Measurements from ENCODE around the gene SDHD. TPM values are rescaled to one million over a fixed set of nuclear protein-coding genes. Genes with fewer than 3 reads are reported as not detected.

SDHD gene
- total RNA-seq, 1 donor from 2014 or later, result 68.5 TPM

DNA sequence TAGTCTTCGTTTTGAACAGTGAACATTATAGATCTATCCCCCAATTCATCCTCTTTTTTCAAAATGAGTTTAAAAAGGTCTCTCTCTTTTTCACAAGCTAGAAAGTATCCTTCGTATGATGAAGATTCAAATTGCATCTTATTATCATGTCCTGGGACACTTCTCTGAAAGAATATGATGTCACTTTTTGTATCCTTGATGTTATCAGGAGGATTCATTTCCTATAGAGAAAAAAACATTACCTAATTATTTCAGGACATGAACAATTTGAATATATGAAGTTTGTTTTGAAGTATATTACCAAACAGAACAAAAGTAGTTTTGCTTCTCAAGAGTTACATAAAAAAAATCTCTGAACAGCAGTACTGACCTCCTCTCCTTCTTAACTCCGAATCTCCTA, 56.9 kb downstream of the SDHD start:
- TF ChIP-seq, protein P1, sequence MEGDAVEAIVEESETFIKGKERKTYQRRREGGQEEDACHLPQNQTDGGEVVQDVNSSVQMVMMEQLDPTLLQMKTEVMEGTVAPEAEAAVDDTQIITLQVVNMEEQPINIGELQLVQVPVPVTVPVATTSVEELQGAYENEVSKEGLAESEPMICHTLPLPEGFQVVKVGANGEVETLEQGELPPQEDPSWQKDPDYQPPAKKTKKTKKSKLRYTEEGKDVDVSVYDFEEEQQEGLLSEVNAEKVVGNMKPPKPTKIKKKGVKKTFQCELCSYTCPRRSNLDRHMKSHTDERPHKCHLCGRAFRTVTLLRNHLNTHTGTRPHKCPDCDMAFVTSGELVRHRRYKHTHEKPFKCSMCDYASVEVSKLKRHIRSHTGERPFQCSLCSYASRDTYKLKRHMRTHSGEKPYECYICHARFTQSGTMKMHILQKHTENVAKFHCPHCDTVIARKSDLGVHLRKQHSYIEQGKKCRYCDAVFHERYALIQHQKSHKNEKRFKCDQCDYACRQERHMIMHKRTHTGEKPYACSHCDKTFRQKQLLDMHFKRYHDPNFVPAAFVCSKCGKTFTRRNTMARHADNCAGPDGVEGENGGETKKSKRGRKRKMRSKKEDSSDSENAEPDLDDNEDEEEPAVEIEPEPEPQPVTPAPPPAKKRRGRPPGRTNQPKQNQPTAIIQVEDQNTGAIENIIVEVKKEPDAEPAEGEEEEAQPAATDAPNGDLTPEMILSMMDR (IDR thresholded peaks at IDR 0.05), result no peak
- no peak for DNase-seq (ENCODE audit: low spot score in 2 of 2)
- intact Hi-C loops (cut with DNase I), result no loop called here

More for the DNA sequence above, 56.9 kb downstream of the SDHD start:
- peaks cover 0 to 2% of the 10 kb centered on the region in 2 donors for H3K36me3 ChIP-seq
- H3K4me1 ChIP-seq, result no peaks in the 10 kb centered on the region
- H3K9me3 ChIP-seq, result no peaks in the 10 kb centered on the region
- H3K4me3 ChIP-seq, result no peak overlapping the region
- H3K27me3 ChIP-seq, result no peaks in the 10 kb centered on the region
- H3K27ac ChIP-seq, result no peak overlapping the region

Other genes with a start within 250 kb of the SDHD start
- 16.8 TPM for gene ALG9, start 215.3 kb upstream of the SDHD start, total RNA-seq
- gene FDXACB1, start 207.7 kb upstream of the SDHD start, total RNA-seq, result 0.53 TPM
- not detected for gene CFAP68, start 207.3 kb upstream of the SDHD start, total RNA-seq
- gene CRYAB, start 175.1 kb upstream of the SDHD start, total RNA-seq, result 288 TPM
- gene HSPB2, start 174.1 kb upstream of the SDHD start, total RNA-seq, result not detected
- not detected for gene C11orf52, start 168.0 kb upstream of the SDHD start, total RNA-seq
- 48.9 TPM for gene DIXDC1, start 149.5 kb upstream of the SDHD start, total RNA-seq
- gene DLAT, start 61.5 kb upstream of the SDHD start, total RNA-seq, result 21.3 TPM
- not detected for gene PIH1D2, start 12.9 kb upstream of the SDHD start, total RNA-seq
- gene NKAPD1, start 12.6 kb upstream of the SDHD start, total RNA-seq, result 12.2 TPM
- gene TIMM8B, start 117 bp upstream of the SDHD start, total RNA-seq, result 28.9 TPM
- gene IL18, start 77.2 kb downstream of the SDHD start, total RNA-seq, result 9.0 TPM
- gene TEX12, start 80.5 kb downstream of the SDHD start, total RNA-seq, result not detected
- gene BCO2, start 88.6 kb downstream of the SDHD start, total RNA-seq, result not detected
- 13.5 TPM for gene PTS, start 139.6 kb downstream of the SDHD start, total RNA-seq
- gene PLET1, start 174.0 kb downstream of the SDHD start, total RNA-seq, result not detected